CD4-positive, alpha-beta T cell (primary cell): ENCODE measurements around the gene POLR2J3. TPM values are rescaled to one million over a fixed set of nuclear protein-coding genes. Genes with fewer than 3 reads are reported as not detected.
A peak's percentile ranks its signal among the peaks of the same experiment; 100 is the strongest.
"Not testable (repeated sequence)": the region's sequence is repeated elsewhere in the genome, so short reads cannot be mapped to it uniquely, and the experiment has no call there.

Source experiments
- ATAC-seq: fragments of 200-7000 bp; cut with Tn5 transposase; one replicate; pipeline ENCODE4 v1.10.0; 2022; ENCODE audit warnings: mild to moderate bottlenecking; ENCODE audit not compliant: poor library complexity
- CTCF ChIA-PET: fragments of 350-600 bp; sonication (Branson Sonifier 250); formaldehyde crosslinking; loops from one replicate; lab custom pipeline; 2021; ENCODE audit warnings: antibody characterized with exemption, inconsistent platforms; lab: Charles Lee
- POLR2A ChIA-PET: fragments of 350-600 bp; sonication (Branson Sonifier 250); formaldehyde crosslinking; loops from one replicate; lab custom pipeline; 2021; ENCODE audit warnings: antibody characterized with exemption, inconsistent platforms; lab: Charles Lee
- DNase-seq, 14 experiments: peaks; one replicate each; pipeline ENCODE4 v3.0.0-alpha.2; 2013 to 2020; ENCODE audit warnings: mixed read lengths in 2 of 14
- H3K27ac ChIP-seq, 2 donors: one replicate each; pipeline versions ENCODE4 v1.5.1 to v1.7.0; 2013; ENCODE audit warnings: low read length in 2 of 2, low read depth in 1 of 2, mild to moderate bottlenecking in 1 of 2
- H3K27me3 ChIP-seq, 2 experiments: 1 replicate in 1 of 2; 2 replicates in 1 of 2; pipeline versions ENCODE4 v1.6.1 to v1.7.0; 2013; ENCODE audit warnings: low read length in 2 of 2, control low read depth in 1 of 2, mild to moderate bottlenecking in 1 of 2, moderate library complexity in 1 of 2; ENCODE audit not compliant: insufficient read depth in 2 of 2, control insufficient read depth in 1 of 2
- H3K36me3 ChIP-seq: one replicate; pipeline ENCODE4 v1.6.1; 2013; ENCODE audit warnings: low read length, control low read depth; ENCODE audit not compliant: insufficient read depth
- H3K4me1 ChIP-seq: one replicate; pipeline ENCODE4 v1.6.1; 2013; ENCODE audit warnings: low read length, control low read depth; ENCODE audit not compliant: insufficient read depth
- H3K4me3 ChIP-seq: one replicate; pipeline ENCODE4 v1.5.1; 2013; ENCODE audit warnings: mild to moderate bottlenecking, low read length, moderate library complexity
- H3K9me3 ChIP-seq, 2 experiments: 1 replicate in 1 of 2; 2 replicates in 1 of 2; pipeline versions ENCODE4 v1.6.1 to v1.7.0; 2013; ENCODE audit warnings: low read length in 2 of 2, mild to moderate bottlenecking in 2 of 2, control low read depth in 1 of 2, moderate library complexity in 1 of 2; ENCODE audit not compliant: control insufficient read depth in 1 of 2, insufficient read depth in 1 of 2
- H3K27ac Mint-ChIP-seq: one replicate; pipeline ENCODE4 v1.8.0; 2020; ENCODE audit warnings: mixed read lengths
- H3K27me3 Mint-ChIP-seq: one replicate; pipeline ENCODE4 v1.8.0; 2021; ENCODE audit warnings: mixed read lengths
- H3K36me3 Mint-ChIP-seq: one replicate; pipeline ENCODE4 v1.8.0; 2021; ENCODE audit warnings: low read depth, mixed read lengths
- H3K4me1 Mint-ChIP-seq: one replicate; pipeline ENCODE4 v1.8.0; 2021; ENCODE audit warnings: low read depth, mixed read lengths
- H3K4me3 Mint-ChIP-seq: one replicate; pipeline ENCODE4 v1.8.0; 2020; ENCODE audit warnings: mild to moderate bottlenecking, mixed read lengths
- H3K9me3 Mint-ChIP-seq: one replicate; pipeline ENCODE4 v1.8.0; 2020; ENCODE audit warnings: mixed read lengths
- intact Hi-C, 2 experiments: fragments of 100-400 bp; cut with DNase I in 1 of 2; cut with micrococcal nuclease in 1 of 2; formaldehyde crosslinking; loops; one replicate each; pipeline versions ENCODE4 v1.15.1 to v1.9.0; 2023 to 2025; cut with DNase I, micrococcal nuclease
- total RNA-seq, 174 experiments: library from RNA in 2 of 174; stranded (reverse) in 2 of 174; gene quantifications; one replicate each; pipeline ENCODE4 v1.2.3 and lab custom pipeline; 2021 to 2026

Gene POLR2J3
- total RNA-seq, 2 experiments from 2014 or later = 82.5 to 90.6 TPM

GRCh38 chr7:102613575-102614345 is 41.4 kb upstream of the POLR2J3 start:
- H3K4me1 ChIP-seq, H3K9me3 Mint-ChIP-seq, POLR2A ChIA-PET, ATAC-seq, H3K27ac Mint-ChIP-seq, intact Hi-C loops, H3K36me3 ChIP-seq, H3K4me1 Mint-ChIP-seq, H3K36me3 Mint-ChIP-seq, H3K27ac ChIP-seq, H3K4me3 ChIP-seq, H3K27me3 Mint-ChIP-seq, H3K9me3 ChIP-seq, H3K27me3 ChIP-seq, H3K4me3 Mint-ChIP-seq, CTCF ChIA-PET: not testable (repeated sequence)
- DNase-seq = peak in 1 of 14 experiments; percentile 29

- H3K4me1 Mint-ChIP-seq, H3K27me3 ChIP-seq, CTCF ChIA-PET, H3K9me3 Mint-ChIP-seq, H3K27me3 Mint-ChIP-seq, ATAC-seq, H3K36me3 ChIP-seq, intact Hi-C loops, POLR2A ChIA-PET, H3K4me3 ChIP-seq, H3K9me3 ChIP-seq, H3K4me1 ChIP-seq, H3K4me3 Mint-ChIP-seq, H3K27ac Mint-ChIP-seq, H3K27ac ChIP-seq, H3K36me3 Mint-ChIP-seq: not testable (repeated sequence)
- peak in 4 of 14 experiments; percentile 2 to 33 (median 14) for DNase-seq
These were observed 39.4 kb upstream of the POLR2J3 start for GRCh38 chr7:102611675-102612325.

- DNase-seq, CTCF ChIA-PET, H3K4me3 Mint-ChIP-seq, H3K9me3 ChIP-seq, H3K27ac Mint-ChIP-seq, intact Hi-C loops, H3K27me3 Mint-ChIP-seq, H3K27me3 ChIP-seq, POLR2A ChIA-PET, H3K36me3 Mint-ChIP-seq, H3K4me1 Mint-ChIP-seq, H3K27ac ChIP-seq, H3K36me3 ChIP-seq, H3K4me1 ChIP-seq, H3K9me3 Mint-ChIP-seq, H3K4me3 ChIP-seq: not testable (repeated sequence)
- peak; percentile 87 for ATAC-seq
These were observed 38.8 kb upstream of the POLR2J3 start for GRCh38 chr7:102611013-102611674.

GRCh38 chr7:102610441-102610840 is 38.1 kb upstream of the POLR2J3 start:
- H3K36me3 ChIP-seq, H3K4me1 ChIP-seq, CTCF ChIA-PET, H3K36me3 Mint-ChIP-seq, H3K4me1 Mint-ChIP-seq, H3K27me3 ChIP-seq, ATAC-seq, H3K4me3 Mint-ChIP-seq, POLR2A ChIA-PET, H3K27ac ChIP-seq, intact Hi-C loops, H3K27me3 Mint-ChIP-seq, H3K4me3 ChIP-seq, H3K27ac Mint-ChIP-seq, H3K9me3 ChIP-seq, H3K9me3 Mint-ChIP-seq: not testable (repeated sequence)
- peak in 1 of 14 experiments; percentile 31 for DNase-seq

GRCh38 chr7:102609734-102610133 is 37.4 kb upstream of the POLR2J3 start:
- H3K36me3 Mint-ChIP-seq, CTCF ChIA-PET: not testable (repeated sequence)
- DNase-seq = peak in 1 of 14 experiments; percentile 29

GRCh38 chr7:102606848-102607247 is 34.5 kb upstream of the POLR2J3 start:
- H3K27ac ChIP-seq, H3K4me3 Mint-ChIP-seq, DNase-seq, H3K9me3 Mint-ChIP-seq, H3K36me3 ChIP-seq, H3K9me3 ChIP-seq, H3K36me3 Mint-ChIP-seq, H3K4me3 ChIP-seq, CTCF ChIA-PET, H3K27ac Mint-ChIP-seq, H3K4me1 ChIP-seq, H3K4me1 Mint-ChIP-seq, POLR2A ChIA-PET, ATAC-seq, H3K27me3 Mint-ChIP-seq, intact Hi-C loops, H3K27me3 ChIP-seq: not testable (repeated sequence)

More at GRCh38 chr7:102609734-102610133, 37.4 kb upstream of the POLR2J3 start:
- H3K4me1 ChIP-seq, POLR2A ChIA-PET, H3K9me3 ChIP-seq, H3K27me3 Mint-ChIP-seq, H3K36me3 ChIP-seq, H3K27me3 ChIP-seq, H3K4me1 Mint-ChIP-seq, H3K9me3 Mint-ChIP-seq, H3K27ac ChIP-seq, ATAC-seq, H3K4me3 ChIP-seq, H3K27ac Mint-ChIP-seq, intact Hi-C loops, H3K4me3 Mint-ChIP-seq: not testable (repeated sequence)
